Left lung (tissue), 10 donors: ENCODE data around the gene PPT1. TPM values are rescaled to one million over a fixed set of nuclear protein-coding genes. Genes with fewer than 3 reads are reported as not detected.
A peak's percentile ranks its signal among the peaks of the same experiment; 100 is the strongest.

Experiments
- ATAC-seq: fragments of 200-7000 bp; cut with Tn5 transposase; one replicate; pipeline ENCODE4 v1.9.1; 2020; ENCODE audit warnings: moderate library complexity
- DNase-seq, 4 donors: peaks; one replicate each; pipeline ENCODE4 v3.0.0-alpha.2; 2013 to 2020
- H3K27ac ChIP-seq, 2 donors: fragments of 200-600 bp; sonication (generic) in 1 of 2; one replicate each; pipeline versions ENCODE4 v1.5.0 to v1.8.0; 2020 to 2021
- H3K27me3 ChIP-seq, 2 donors: fragments of 200-600 bp; sonication (generic) in 1 of 2; one replicate each; pipeline versions ENCODE4 v1.5.0 to v1.8.0; 2020 to 2021
- H3K36me3 ChIP-seq, 2 donors: fragments of 200-600 bp; sonication (generic) in 1 of 2; one replicate each; pipeline versions ENCODE4 v1.5.0 to v1.8.0; 2020 to 2021
- H3K4me1 ChIP-seq, 2 donors: fragments of 200-600 bp; one replicate each; pipeline ENCODE4 v1.8.0; 2021
- H3K4me3 ChIP-seq, 2 donors: fragments of 200-600 bp; sonication (generic) in 1 of 2; one replicate each; pipeline versions ENCODE4 v1.5.0 to v1.8.0; 2020 to 2021; ENCODE audit warnings: mild to moderate bottlenecking in 1 of 2
- H3K9me3 ChIP-seq, 2 donors: fragments of 200-600 bp; sonication (generic) in 1 of 2; one replicate each; pipeline versions ENCODE4 v1.5.0 to v1.8.0; 2020 to 2021
- intact Hi-C, 2 donors: fragments of 100-400 bp; cut with DNase I; formaldehyde crosslinking; loops; one replicate each; pipeline versions ENCODE4 v1.11.2 to v1.14.2; 2022
- polyA plus RNA-seq, 6 donors: library from polyadenylated mRNA; unstranded; fragments of 120-200 nt; gene quantifications; one replicate each; pipeline ENCODE4 v1.2.1, GENCODE V29; 2013; ENCODE audit not compliant: insufficient read length in 6 of 6
- total RNA-seq, 2 donors: library from RNA; stranded (reverse); fragmentation: NEBNext Ultra II Directional; extraction: Animal tissue kit (Norgen Biotek cat#: 25700); gene quantifications; one replicate each; pipeline ENCODE4 v1.2.1, GENCODE V29; 2021
- TF ChIP-seq, protein P1 (sequence below), 2 donors: fragments of 200-600 bp; sonication (generic) in 1 of 2; IDR thresholded peaks; one replicate each; pipeline versions ENCODE4 v1.5.0 to v1.8.0; 2021; ENCODE audit warnings: antibody characterized with exemption in 2 of 2
- donor health status: DM: no; HTN: yes; CAD: no.
- donor health status: DM: no; HTN: no; CAD: no.

The PPT1 gene
- total and polyA plus RNA-seq, 8 donors: 87.3 to 195 (median 99.8) TPM

DNA sequence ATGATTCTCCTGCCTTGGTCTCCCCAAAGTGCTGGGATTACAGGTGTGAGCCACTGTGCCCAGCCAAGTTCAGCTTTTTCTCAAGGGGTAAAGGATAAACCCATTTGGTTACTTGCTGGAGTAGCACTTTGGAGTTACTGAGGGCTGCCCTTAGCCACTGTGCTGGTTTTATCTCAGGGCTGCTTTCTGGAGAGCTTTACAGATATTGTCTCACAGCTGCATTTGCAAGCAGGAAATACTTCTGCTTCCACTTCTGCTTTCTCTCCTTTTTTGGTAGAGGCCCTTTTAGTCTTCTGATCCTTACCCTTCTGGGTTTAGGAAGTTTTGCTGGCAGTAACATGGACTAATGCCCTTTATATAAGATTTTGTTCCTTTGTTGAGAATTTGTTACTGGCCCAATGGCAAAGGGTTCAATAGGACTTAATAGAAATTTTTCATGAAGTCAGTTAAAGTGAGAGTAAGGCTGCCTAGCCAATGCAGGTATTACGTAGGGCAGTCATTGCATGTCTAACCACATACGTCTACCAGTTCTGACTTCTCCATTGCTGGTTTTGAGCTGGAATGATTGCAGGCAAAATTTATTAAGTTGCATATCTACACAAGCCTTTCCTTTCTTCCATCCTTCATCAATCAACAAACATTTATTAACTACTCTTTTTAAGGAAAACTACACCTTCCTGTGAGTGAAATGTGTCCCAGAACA is 32.1 kb downstream of the PPT1 start:
- DNase-seq: no peak
- H3K4me1 ChIP-seq: peaks cover 5 to 79% of the 10 kb centered on the region in 2 donors
- H3K9me3 ChIP-seq: no peaks in the 10 kb centered on the region
- peaks cover 3 to 99% of the 10 kb centered on the region in 2 donors for H3K36me3 ChIP-seq
- H3K4me3 ChIP-seq: no peak overlapping the region
- TF ChIP-seq, protein P1, sequence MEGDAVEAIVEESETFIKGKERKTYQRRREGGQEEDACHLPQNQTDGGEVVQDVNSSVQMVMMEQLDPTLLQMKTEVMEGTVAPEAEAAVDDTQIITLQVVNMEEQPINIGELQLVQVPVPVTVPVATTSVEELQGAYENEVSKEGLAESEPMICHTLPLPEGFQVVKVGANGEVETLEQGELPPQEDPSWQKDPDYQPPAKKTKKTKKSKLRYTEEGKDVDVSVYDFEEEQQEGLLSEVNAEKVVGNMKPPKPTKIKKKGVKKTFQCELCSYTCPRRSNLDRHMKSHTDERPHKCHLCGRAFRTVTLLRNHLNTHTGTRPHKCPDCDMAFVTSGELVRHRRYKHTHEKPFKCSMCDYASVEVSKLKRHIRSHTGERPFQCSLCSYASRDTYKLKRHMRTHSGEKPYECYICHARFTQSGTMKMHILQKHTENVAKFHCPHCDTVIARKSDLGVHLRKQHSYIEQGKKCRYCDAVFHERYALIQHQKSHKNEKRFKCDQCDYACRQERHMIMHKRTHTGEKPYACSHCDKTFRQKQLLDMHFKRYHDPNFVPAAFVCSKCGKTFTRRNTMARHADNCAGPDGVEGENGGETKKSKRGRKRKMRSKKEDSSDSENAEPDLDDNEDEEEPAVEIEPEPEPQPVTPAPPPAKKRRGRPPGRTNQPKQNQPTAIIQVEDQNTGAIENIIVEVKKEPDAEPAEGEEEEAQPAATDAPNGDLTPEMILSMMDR (IDR thresholded peaks at IDR 0.05): no peak
- peak overlapping the region in 1 of 2 donors; percentile 86 for H3K27ac ChIP-seq
- no peaks in the 10 kb centered on the region for H3K27me3 ChIP-seq
- intact Hi-C loops: no loop called here
- ATAC-seq: peak; percentile 56

DNA sequence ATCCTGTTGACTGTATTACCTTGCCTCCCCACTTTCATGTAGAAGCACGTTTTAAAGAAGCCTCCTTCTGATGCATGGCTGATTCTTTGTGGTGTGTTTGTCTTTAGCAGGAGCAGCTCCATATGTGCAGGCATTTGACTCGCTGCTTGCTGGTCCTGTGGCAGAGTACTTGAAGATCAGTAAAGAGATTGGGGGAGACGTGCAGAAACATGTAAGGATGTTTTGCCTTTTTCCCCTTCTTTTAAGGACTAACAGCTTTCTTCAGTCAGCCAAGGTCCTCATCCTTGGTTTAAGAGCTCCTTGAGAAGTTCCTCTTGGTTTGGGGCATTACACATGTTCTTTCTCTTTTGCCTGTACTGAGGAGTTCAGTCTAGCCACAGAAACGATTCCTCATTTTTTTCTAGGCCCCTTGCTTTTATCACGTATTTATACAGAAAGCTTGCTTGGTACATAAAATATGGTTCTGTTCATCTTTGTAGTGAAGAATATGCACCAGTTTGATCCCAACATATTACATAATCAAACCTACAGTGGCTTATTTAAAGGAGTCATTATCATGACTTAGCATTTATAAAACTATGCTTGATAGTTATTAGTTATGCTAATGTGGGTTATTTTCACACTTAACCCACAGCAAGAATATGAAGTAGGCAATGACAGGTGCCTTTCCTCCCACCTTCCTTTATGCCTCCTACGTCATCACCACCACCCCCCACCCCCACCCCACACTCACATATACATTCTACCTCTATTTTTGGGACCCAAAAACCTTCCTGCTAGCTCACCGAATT is 36.9 kb downstream of the PPT1 start:
- intact Hi-C loops: no loop called here
- peak overlapping the region in 1 of 2 donors; percentile 25 for H3K4me3 ChIP-seq
- TF ChIP-seq, protein P1 (IDR thresholded peaks at IDR 0.05): no peak
- peaks cover 23 to 99% of the 10 kb centered on the region in 2 donors for H3K4me1 ChIP-seq
- peak overlapping the region; percentile 69 to 86 for H3K27ac ChIP-seq
- peaks cover 0 to 61% of the 10 kb centered on the region in 2 donors for H3K36me3 ChIP-seq
- DNase-seq (no peak), ATAC-seq (peak; percentile 53)
- H3K27me3 ChIP-seq: no peaks in the 10 kb centered on the region
- no peaks in the 10 kb centered on the region for H3K9me3 ChIP-seq

DNA sequence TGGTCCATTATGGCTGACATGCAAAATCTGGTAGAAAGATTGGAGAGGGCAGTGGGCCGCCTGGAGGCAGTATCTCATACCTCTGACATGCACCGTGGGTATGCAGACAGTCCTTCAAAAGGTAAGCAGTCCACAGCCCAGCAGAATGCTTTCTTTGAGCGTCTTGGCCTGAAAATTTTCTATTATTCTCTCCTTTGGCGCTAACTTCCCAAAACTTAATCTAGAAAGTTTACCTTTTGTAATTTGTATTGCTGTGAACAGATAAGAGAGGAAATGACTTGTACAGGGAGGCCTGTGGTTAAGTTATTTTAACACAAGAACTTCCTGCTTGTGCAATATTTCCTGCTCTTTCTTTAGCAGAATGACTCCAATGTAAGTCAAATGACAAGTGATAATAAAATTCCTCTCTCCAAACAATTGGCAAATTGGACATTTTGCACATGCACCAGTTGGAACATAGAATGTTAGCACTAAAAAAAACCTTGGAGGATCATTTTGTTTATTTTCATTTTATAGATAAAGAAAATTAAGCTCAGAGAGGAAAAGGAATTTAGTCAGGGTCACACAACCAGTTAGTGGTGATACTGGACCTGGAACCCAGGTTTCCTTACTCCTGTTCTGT is 37.6 kb downstream of the PPT1 start:
- intact Hi-C loops: no loop called here
- Histone ChIP-seq H3K9me3 (no peaks in the 10 kb centered on the region), H3K4me1 (peaks cover 23 to 99% of the 10 kb centered on the region in 2 donors), H3K27ac (peak overlapping the region; percentile 69 to 86), H3K36me3 (peaks cover 0 to 54% of the 10 kb centered on the region in 2 donors), H3K4me3 (peak overlapping the region in 1 of 2 donors; percentile 25), H3K27me3 (no peaks in the 10 kb centered on the region)
- TF ChIP-seq, protein P1 (IDR thresholded peaks at IDR 0.05): no peak
- DNase-seq: no peak
- ATAC-seq: peak; percentile 80

DNA sequence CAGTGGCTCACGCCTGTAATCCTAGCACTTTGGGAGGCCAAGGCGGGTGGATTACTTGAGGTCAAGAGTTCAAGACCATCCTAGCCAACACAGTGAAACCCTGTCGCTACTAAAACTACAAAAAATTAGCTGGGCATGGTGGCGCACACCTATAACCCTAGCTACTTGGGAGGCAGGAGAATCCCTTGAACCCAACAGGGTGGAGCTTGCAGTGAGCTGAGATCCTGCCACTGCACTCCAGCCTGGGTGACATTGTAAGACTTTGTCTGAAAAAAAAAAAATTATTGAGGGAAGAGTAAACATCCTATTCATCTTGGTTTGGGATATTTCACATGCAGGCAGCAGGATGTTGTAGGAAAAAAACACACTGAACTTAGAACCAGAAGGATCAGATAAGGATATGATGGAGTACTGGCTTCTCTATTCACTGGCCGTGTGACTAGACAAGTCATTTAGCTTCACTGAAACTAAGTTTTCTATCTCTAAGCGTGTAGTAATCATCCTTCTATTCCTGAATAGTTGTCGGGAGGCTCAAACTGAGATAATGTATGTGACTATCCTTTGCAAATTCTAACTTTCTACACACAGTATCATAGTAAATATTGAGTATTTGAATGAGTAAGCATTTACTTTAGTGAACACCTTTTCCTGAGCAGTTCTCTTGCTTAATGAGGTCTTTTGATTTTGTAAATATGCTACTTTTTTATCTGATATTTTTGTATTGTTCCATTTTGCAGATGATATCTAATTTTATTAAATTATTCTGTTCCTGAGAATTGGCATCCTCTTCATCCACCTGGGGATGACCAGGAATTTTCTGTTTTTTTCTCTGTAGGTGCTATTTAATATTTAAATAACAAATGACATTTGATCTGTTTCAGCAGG is 38.4 kb downstream of the PPT1 start:
- ATAC-seq (peak; percentile 15), DNase-seq (no peak)
- TF ChIP-seq, protein P1 (IDR thresholded peaks at IDR 0.05): no peak
- peak overlapping the region; percentile 34 to 86 for H3K27ac ChIP-seq
- peaks cover 23 to 97% of the 10 kb centered on the region in 2 donors for H3K4me1 ChIP-seq
- no peaks in the 10 kb centered on the region for H3K9me3 ChIP-seq
- H3K4me3 ChIP-seq: peak overlapping the region in 1 of 2 donors; percentile 25
- intact Hi-C loops: no loop called here
- peaks cover 0 to 46% of the 10 kb centered on the region in 2 donors for H3K36me3 ChIP-seq
- H3K27me3 ChIP-seq: no peaks in the 10 kb centered on the region
